ENCODE data around the gene IPO13. TPM values are rescaled to one million over a fixed set of nuclear protein-coding genes. Genes with fewer than 3 reads are reported as not detected.

Gene IPO13
- total RNA-seq, 2 experiments from 2014 or later: 6.3 to 7.4 TPM

DNA sequence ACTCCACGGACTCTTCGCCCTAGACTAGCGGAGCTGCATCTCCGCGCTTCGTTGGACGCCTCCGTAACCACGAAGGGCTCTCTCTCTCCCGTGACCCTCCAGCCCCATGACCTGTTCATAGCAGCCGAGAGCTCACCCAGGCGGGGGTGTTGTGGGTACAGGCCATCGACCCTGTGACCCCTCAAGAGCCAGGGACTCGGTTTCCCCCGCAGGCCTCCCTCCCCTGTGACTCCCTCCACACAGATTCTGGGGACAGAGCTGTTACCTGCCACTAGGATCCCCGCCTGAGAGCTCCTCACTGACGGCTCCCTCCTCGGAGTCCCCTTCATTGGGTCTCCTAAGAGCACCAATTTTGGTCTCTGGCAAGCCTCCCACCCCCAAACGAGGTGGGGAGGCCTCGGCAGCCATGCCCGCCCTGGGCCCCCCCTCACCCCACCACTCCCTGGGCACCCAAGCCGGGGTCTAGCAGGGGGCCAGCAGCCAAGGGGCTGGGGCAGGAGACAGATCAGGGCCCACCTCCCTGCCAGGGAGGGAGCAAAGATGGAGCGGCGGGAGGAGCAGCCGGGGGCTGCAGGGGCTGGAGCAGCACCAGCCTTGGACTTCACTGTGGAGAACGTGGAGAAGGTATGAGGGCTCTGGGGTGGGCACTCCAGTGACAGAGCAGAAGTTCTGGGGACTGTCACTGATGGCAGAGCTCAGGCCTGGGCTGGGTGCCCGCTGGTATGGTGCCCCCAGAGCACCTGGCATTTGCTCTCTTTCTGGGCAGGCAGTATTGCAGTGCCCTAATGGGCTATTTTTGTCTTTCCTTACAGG lies 517 bp downstream of the IPO13 start:
- DNase-seq: peak in 1 of 14 experiments; percentile 6
- peaks cover 15% of the 10 kb centered on the region for H3K36me3 Mint-ChIP-seq (ENCODE audit: low read depth)
- ChIA-PET POLR2A (interaction anchor here (0.8 to 1.7 kb wide), 4 partner anchors 22 to 297 kb away, joined by 3 to 7 read pairs (median 6); partner anchors contain the start of genes ATP6V0B, B4GALT2, DPH2 and KDM4A), CTCF (interaction anchor here (1.1 to 2.2 kb wide), 3 partner anchors 13 to 28 kb away, joined by 4 to 24 read pairs (median 6); partner anchors contain the start of genes ARTN, ATP6V0B and DPH2)
- no peaks in the 10 kb centered on the region for H3K27me3 Mint-ChIP-seq
- peak overlapping the region; percentile 91 for H3K27ac Mint-ChIP-seq
- H3K9me3 Mint-ChIP-seq: no peaks in the 10 kb centered on the region
- peak overlapping the region; percentile 91 for H3K4me3 Mint-ChIP-seq
- peaks cover 9% of the 10 kb centered on the region for H3K36me3 ChIP-seq (ENCODE audit: insufficient read depth, low read length)
- intact Hi-C loops (cut with DNase I, micrococcal nuclease): loop anchor here (2.0 to 10.0 kb wide), 7 partner anchors 185 to 1132 kb away; partner anchors contain the start of genes DMAP1 (in 1 of the 2), ELOVL1 (in 1 of the 2), ERMAP (in 1 of the 2) and HYI (in 1 of the 2)
- TF ChIP-seq, protein P1, sequence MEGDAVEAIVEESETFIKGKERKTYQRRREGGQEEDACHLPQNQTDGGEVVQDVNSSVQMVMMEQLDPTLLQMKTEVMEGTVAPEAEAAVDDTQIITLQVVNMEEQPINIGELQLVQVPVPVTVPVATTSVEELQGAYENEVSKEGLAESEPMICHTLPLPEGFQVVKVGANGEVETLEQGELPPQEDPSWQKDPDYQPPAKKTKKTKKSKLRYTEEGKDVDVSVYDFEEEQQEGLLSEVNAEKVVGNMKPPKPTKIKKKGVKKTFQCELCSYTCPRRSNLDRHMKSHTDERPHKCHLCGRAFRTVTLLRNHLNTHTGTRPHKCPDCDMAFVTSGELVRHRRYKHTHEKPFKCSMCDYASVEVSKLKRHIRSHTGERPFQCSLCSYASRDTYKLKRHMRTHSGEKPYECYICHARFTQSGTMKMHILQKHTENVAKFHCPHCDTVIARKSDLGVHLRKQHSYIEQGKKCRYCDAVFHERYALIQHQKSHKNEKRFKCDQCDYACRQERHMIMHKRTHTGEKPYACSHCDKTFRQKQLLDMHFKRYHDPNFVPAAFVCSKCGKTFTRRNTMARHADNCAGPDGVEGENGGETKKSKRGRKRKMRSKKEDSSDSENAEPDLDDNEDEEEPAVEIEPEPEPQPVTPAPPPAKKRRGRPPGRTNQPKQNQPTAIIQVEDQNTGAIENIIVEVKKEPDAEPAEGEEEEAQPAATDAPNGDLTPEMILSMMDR (IDR thresholded peaks at IDR 0.05): no peak
- H3K27ac ChIP-seq (ENCODE audit: low read depth in 1 of 2, low read length in 2 of 2): peak overlapping the region; percentile 93 to 94
- ATAC-seq (ENCODE audit: poor library complexity): no peak
- H3K4me3 ChIP-seq (ENCODE audit: low read length): peak overlapping the region; percentile 94
- H3K4me1 ChIP-seq (ENCODE audit: insufficient read depth, low read length): peaks cover 36% of the 10 kb centered on the region
- H3K27me3 ChIP-seq (ENCODE audit: control insufficient read depth in 1 of 2, insufficient read depth in 2 of 2, low read length in 2 of 2): no peaks in the 10 kb centered on the region
- H3K9me3 ChIP-seq (ENCODE audit: control insufficient read depth in 1 of 2, insufficient read depth in 1 of 2, low read length in 2 of 2): no peaks in the 10 kb centered on the region
- H3K4me1 Mint-ChIP-seq (ENCODE audit: low read depth): peaks cover 64% of the 10 kb centered on the region

DNA sequence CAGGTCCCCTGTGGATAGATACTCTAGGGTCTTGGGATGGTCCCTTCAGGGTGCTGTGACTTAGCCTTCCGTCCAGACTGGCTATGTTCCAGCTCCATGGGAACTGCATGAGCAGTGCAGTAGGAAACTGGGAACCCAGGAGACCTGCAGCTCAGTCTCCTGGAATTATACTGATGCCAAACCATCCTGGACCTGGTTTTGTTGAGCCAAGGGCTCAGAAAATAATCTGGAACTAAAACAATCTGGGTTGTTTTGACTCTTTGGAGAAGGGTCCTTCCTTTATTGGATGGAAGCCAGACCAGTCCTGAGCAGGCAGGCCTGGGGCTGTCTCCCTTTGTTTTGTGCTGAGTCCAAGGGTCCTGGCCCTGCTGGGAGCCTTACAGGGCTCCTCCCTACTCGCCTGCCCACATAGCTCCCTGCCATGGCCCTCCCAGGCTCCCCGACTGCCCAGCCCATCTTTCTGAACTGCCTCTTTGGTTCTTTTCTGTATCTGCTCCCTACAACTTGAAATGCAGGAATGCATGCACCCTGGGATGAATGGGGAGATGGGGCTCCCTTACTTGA lies 1.2 kb downstream of the IPO13 start:
- H3K36me3 Mint-ChIP-seq (ENCODE audit: low read depth): peaks cover 15% of the 10 kb centered on the region
- TF ChIP-seq, protein P1 (IDR thresholded peaks at IDR 0.05): no peak
- no peak overlapping the region for H3K27ac ChIP-seq (ENCODE audit: low read depth in 1 of 2, low read length in 2 of 2)
- POLR2A ChIA-PET: interaction anchor here (1.7 kb wide), 1 partner anchor 27 kb away, joined by 7 read pairs; the partner anchor contains the start of gene ATP6V0B
- ATAC-seq (ENCODE audit: poor library complexity) (no peak), DNase-seq (no peak)
- intact Hi-C loops (cut with DNase I, micrococcal nuclease): loop anchor here (1.0 to 10.0 kb wide), 8 partner anchors 20 to 1133 kb away; partner anchors contain the start of genes DMAP1 (in 1 of the 2), ELOVL1 (in 1 of the 2), ERMAP (in 1 of the 2) and HYI (in 1 of the 2)
- H3K27ac Mint-ChIP-seq: peak overlapping the region; percentile 91
- H3K4me3 Mint-ChIP-seq: peak overlapping the region; percentile 82
- H3K36me3 ChIP-seq (ENCODE audit: insufficient read depth, low read length): peaks cover 9% of the 10 kb centered on the region
- H3K4me1 Mint-ChIP-seq (ENCODE audit: low read depth): peaks cover 60% of the 10 kb centered on the region
- H3K27me3 ChIP-seq (ENCODE audit: control insufficient read depth in 1 of 2, insufficient read depth in 2 of 2, low read length in 2 of 2): no peaks in the 10 kb centered on the region
- CTCF ChIA-PET: interaction anchor here (1.4 to 1.5 kb wide), 2 partner anchors 13 to 27 kb away, joined by 4 to 6 read pairs; partner anchors contain the start of gene ATP6V0B
- peaks cover 36% of the 10 kb centered on the region for H3K4me1 ChIP-seq (ENCODE audit: insufficient read depth, low read length)
- peak overlapping the region; percentile 94 for H3K4me3 ChIP-seq (ENCODE audit: low read length)
- H3K27me3 Mint-ChIP-seq: no peaks in the 10 kb centered on the region
- H3K9me3 ChIP-seq (ENCODE audit: control insufficient read depth in 1 of 2, insufficient read depth in 1 of 2, low read length in 2 of 2): no peaks in the 10 kb centered on the region
- no peaks in the 10 kb centered on the region for H3K9me3 Mint-ChIP-seq

DNA sequence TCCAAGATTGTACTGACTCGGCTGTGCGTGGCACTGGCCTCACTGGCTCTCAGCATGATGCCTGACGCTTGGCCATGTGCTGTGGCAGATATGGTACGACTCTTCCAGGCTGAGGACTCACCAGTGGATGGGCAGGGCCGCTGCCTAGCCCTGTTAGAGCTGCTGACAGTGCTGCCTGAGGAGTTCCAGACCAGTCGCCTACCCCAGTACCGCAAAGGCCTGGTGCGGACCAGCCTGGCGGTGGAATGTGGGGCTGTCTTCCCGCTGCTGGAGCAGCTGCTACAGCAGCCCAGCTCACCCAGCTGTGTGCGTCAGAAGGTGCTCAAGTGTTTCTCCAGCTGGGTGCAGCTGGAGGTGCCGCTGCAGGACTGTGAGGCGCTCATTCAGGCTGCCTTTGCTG lies 2.9 kb downstream of the IPO13 start:
- no peak overlapping the region for H3K27ac ChIP-seq (ENCODE audit: low read depth in 1 of 2, low read length in 2 of 2)
- no peak for DNase-seq
- peaks cover 35% of the 10 kb centered on the region for H3K4me1 ChIP-seq (ENCODE audit: insufficient read depth, low read length)
- CTCF ChIA-PET: interaction anchor here (1.3 to 1.5 kb wide), 2 partner anchors 15 kb away, joined by 4 to 6 read pairs; no protein-coding TSS in a partner anchor
- no peak for ATAC-seq (ENCODE audit: poor library complexity)
- TF ChIP-seq, protein P1 (IDR thresholded peaks at IDR 0.05): no peak
- no peak overlapping the region for H3K4me3 ChIP-seq (ENCODE audit: low read length)
- intact Hi-C loops (cut with DNase I, micrococcal nuclease): loop anchor here (5.0 to 10.0 kb wide), 6 partner anchors 187 to 1135 kb away; partner anchors contain the start of genes DMAP1 (in 1 of the 2), ELOVL1 (in 1 of the 2), ERMAP (in 1 of the 2) and HYI (in 1 of the 2)
- POLR2A ChIA-PET: no interaction called here
- no peak overlapping the region for H3K27ac Mint-ChIP-seq
- H3K9me3 Mint-ChIP-seq: no peaks in the 10 kb centered on the region
- peaks cover 9% of the 10 kb centered on the region for H3K36me3 ChIP-seq (ENCODE audit: insufficient read depth, low read length)
- peaks cover 15% of the 10 kb centered on the region for H3K36me3 Mint-ChIP-seq (ENCODE audit: low read depth)
- peaks cover 56% of the 10 kb centered on the region for H3K4me1 Mint-ChIP-seq (ENCODE audit: low read depth)
- H3K27me3 ChIP-seq (ENCODE audit: control insufficient read depth in 1 of 2, insufficient read depth in 2 of 2, low read length in 2 of 2): no peaks in the 10 kb centered on the region
- H3K4me3 Mint-ChIP-seq: no peak overlapping the region
- H3K9me3 ChIP-seq (ENCODE audit: control insufficient read depth in 1 of 2, insufficient read depth in 1 of 2, low read length in 2 of 2): no peaks in the 10 kb centered on the region
- no peaks in the 10 kb centered on the region for H3K27me3 Mint-ChIP-seq

All from CD4-positive, alpha-beta T cell (primary cell).